Endothelial cell (in vitro differentiated cells): ENCODE results near the gene LMO2. TPM values are rescaled to one million over a fixed set of nuclear protein-coding genes. Genes with fewer than 3 reads are reported as not detected.
"Not testable (repeated sequence)": the region's sequence is repeated elsewhere in the genome, so short reads cannot be mapped to it uniquely, and the experiment has no call there.

Experiments used
- DNase-seq: peaks from one replicate; pipeline ENCODE4 v3.0.0; 2021; ENCODE audit warnings: low spot score
- H3K27ac Mint-ChIP-seq: one replicate; pipeline ENCODE4 v1.8.0; 2021; ENCODE audit warnings: mixed read lengths, inconsistent platforms; ENCODE audit not compliant: unreplicated experiment
- H3K27me3 Mint-ChIP-seq: one replicate; pipeline ENCODE4 v1.8.0; 2021; ENCODE audit warnings: mild to moderate bottlenecking, moderate library complexity, mixed read lengths, inconsistent platforms; ENCODE audit not compliant: unreplicated experiment
- H3K36me3 Mint-ChIP-seq: one replicate; pipeline ENCODE4 v1.8.0; 2021; ENCODE audit warnings: mild to moderate bottlenecking, low read depth, mixed read lengths, inconsistent platforms; ENCODE audit not compliant: unreplicated experiment
- H3K4me1 Mint-ChIP-seq: one replicate; pipeline ENCODE4 v1.8.0; 2021; ENCODE audit warnings: mild to moderate bottlenecking, mixed read lengths, inconsistent platforms; ENCODE audit not compliant: unreplicated experiment
- H3K4me3 Mint-ChIP-seq: one replicate; pipeline ENCODE4 v1.8.0; 2021; ENCODE audit warnings: mild to moderate bottlenecking, mixed read lengths, inconsistent platforms; ENCODE audit not compliant: unreplicated experiment
- H3K9me3 Mint-ChIP-seq: one replicate; pipeline ENCODE4 v1.8.0; 2021; ENCODE audit warnings: mixed read lengths, inconsistent platforms; ENCODE audit not compliant: unreplicated experiment
- total RNA-seq: library from RNA; stranded (reverse); fragmentation: NEBNext Ultra II Directional; extraction: Animal tissue kit (Norgen Biotek cat#: 25700); gene quantifications from one replicate; pipeline ENCODE4 v1.2.1, GENCODE V29; 2021; ENCODE audit not compliant: unreplicated experiment
- TF ChIP-seq, protein P1 (sequence below): fragments of 200-600 bp; sonication (generic); IDR thresholded peaks from one replicate; pipeline ENCODE4 v1.5.0; 2021; ENCODE audit warnings: antibody characterized with exemption; ENCODE audit not compliant: unreplicated experiment

LMO2 gene
- total RNA-seq, 1 donor from 2014 or later, result 223 TPM

DNA sequence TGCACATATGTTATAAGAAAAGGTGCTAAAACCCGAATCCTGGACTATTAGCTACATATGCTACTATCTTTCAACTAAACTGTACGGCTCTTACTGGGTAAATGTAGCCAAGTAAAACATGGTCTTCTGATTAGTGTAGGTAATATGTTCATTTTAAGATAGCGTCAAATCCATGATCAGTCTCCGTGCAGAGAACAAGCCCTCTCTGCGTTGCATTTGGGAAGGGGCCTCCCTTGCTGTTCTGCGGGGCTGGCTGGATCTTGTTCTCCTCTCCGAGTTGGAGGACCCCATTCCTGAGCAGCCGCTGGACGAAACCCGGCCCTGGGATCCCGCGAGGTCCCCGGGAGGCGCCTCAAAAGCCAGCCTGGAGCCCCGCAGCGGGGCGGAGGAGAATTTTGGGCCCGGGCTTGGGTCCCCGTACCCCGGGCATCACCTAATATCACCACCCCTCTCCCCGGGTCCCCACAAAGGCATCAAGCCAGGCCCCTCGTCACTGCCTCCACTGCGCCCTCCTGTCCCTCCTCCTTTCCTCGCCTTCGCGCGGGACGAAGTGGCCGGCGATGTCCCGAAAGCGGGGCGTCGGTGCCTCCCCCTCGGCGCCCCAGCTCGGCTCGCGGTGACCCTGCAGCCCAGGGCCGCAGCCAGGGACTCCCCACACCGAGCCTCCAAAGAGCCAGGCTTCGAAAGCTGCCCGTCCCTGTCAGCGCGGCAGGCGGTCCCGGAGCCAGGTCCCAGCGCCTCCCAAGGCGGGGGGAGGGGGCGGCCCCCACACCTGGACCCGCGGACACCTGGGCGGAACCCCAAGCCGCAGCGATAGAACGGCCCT lies 63.1 kb downstream of the LMO2 start:
- Mint-ChIP-seq H3K27me3 (peaks cover 3% of the 10 kb centered on the region), H3K27ac (no peak overlapping the region), H3K4me1 (peaks cover 2% of the 10 kb centered on the region), H3K4me3 (no peak overlapping the region), H3K36me3 (no peaks in the 10 kb centered on the region), H3K9me3 (no peaks in the 10 kb centered on the region)
- TF ChIP-seq, protein P1, sequence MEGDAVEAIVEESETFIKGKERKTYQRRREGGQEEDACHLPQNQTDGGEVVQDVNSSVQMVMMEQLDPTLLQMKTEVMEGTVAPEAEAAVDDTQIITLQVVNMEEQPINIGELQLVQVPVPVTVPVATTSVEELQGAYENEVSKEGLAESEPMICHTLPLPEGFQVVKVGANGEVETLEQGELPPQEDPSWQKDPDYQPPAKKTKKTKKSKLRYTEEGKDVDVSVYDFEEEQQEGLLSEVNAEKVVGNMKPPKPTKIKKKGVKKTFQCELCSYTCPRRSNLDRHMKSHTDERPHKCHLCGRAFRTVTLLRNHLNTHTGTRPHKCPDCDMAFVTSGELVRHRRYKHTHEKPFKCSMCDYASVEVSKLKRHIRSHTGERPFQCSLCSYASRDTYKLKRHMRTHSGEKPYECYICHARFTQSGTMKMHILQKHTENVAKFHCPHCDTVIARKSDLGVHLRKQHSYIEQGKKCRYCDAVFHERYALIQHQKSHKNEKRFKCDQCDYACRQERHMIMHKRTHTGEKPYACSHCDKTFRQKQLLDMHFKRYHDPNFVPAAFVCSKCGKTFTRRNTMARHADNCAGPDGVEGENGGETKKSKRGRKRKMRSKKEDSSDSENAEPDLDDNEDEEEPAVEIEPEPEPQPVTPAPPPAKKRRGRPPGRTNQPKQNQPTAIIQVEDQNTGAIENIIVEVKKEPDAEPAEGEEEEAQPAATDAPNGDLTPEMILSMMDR, result no peak
- DNase-seq, result peak; percentile 15

DNA sequence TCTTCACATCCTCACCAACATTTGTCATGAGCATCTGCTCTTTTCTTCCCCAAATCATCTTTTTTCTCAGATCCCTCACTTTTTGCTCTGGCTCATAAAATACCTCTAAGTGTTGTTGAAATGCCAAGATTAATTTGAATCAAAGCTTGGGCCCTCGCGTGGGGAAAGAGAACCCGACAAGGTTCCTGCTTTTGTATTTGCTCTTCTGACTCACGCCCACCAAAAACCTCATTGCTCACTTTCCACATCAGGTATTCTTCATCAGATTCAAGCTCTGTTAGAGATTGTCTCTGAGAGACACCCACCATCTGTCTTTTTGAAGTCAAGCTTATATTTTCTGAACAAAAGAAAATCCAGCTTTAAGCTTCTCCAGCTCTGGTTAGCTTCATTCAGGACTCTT lies 64.7 kb downstream of the LMO2 start:
- no peaks in the 10 kb centered on the region for H3K9me3 Mint-ChIP-seq
- peaks cover 2% of the 10 kb centered on the region for H3K4me1 Mint-ChIP-seq
- H3K4me3 Mint-ChIP-seq, result no peak overlapping the region
- H3K36me3 Mint-ChIP-seq, result no peaks in the 10 kb centered on the region
- no peak overlapping the region for H3K27ac Mint-ChIP-seq
- peaks cover 3% of the 10 kb centered on the region for H3K27me3 Mint-ChIP-seq
- TF ChIP-seq, protein P1, result no peak
- DNase-seq, result no peak

DNA sequence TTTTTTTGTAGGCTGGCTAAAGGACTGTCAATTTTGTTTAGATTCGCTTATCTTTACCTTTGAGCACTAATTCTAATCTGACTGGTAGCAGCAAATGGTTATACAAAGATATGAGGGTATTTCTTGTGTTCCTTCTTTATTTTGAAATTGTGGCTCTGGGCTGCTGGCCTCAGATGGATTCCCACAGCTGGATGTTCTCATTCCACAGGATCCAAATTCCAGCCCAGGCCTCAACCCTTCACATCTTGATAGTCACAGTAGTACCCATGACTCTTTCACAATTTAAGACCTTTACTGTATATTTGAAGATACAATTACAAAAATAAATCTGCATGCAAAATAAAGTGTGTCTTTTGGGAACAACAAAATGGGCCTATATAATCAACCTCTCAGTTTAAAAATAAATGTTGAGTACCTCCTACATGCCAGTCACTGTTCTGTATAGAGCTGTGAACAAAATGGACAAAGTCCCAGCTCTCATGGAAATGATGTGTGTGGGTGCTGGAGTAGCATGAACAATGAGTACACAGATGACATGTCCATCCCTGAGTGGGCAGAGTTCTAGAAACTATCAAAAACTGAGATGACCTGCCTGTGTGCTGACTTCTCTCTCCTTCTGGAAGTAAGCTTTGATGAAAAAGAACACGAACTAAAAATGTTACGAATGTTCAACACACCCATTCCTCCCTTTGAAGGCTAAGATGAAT lies 65.9 kb downstream of the LMO2 start:
- no peaks in the 10 kb centered on the region for H3K9me3 Mint-ChIP-seq
- no peak for DNase-seq
- H3K36me3 Mint-ChIP-seq, result no peaks in the 10 kb centered on the region
- TF ChIP-seq, protein P1, result no peak
- peaks cover 3% of the 10 kb centered on the region for H3K27me3 Mint-ChIP-seq
- no peak overlapping the region for H3K27ac Mint-ChIP-seq
- peaks cover 2% of the 10 kb centered on the region for H3K4me1 Mint-ChIP-seq
- no peak overlapping the region for H3K4me3 Mint-ChIP-seq

DNA sequence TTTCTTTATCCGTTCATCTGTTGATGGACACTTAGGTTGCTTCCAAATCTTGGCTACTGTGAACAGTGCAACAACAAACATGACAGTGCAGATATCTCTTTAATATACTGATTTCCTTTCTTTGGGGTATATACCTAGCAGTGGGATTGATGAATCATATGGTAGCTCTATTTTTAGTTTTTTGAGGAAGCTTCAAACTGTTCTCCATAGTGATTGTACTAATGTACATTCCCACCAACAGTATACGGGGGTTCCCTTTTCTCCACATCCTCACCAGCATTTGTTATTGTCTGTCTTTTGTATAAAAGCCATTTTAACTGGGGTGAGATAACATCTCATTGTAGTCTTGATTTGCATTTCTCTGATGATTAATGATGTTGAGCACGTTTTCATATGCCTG lies 68.9 kb downstream of the LMO2 start:
- H3K9me3 Mint-ChIP-seq, result not testable (repeated sequence)

DNA sequence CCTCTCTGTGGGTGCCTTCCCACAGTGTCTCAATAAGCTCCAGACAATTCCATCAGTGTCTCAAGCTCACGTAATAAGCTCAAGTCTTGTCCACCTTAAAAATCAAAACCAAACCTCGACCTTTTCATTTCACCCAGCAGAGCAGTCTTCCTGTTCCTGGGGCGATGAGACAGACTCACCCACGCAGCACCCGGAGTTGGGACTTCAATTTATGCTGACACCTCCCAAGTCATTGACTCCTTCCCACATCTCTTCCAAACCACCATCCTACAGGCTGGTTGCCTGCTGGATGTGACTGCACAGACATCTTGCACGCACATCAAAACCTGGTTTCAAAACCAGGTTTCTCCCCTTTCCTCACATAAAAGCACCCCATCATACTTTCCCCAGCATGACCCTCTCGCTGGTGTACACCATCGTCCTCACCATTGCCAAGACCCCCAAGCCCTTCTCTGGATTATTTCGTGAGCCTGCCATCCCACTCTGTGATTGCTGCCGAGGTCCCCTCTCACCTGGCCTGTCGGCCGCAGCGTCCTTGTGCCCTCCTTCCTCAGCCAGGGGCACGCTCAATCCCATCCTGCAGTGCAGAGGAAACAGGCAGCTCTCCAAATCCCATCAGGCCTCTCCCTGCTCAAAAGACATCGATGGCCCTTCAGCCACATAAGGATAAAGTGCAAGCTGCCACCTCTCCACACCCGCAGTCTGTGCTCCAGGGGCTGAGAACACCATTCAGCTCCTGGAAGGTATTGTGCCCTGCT lies 72.4 kb downstream of the LMO2 start:
- Mint-ChIP-seq H3K9me3 (no peaks in the 10 kb centered on the region), H3K4me1 (peaks cover 5% of the 10 kb centered on the region), H3K36me3 (no peaks in the 10 kb centered on the region), H3K27ac (no peak overlapping the region), H3K27me3 (peaks cover 5% of the 10 kb centered on the region), H3K4me3 (no peak overlapping the region)
- TF ChIP-seq, protein P1, result no peak
- no peak for DNase-seq

More for the DNA sequence above, 68.9 kb downstream of the LMO2 start:
- H3K36me3 Mint-ChIP-seq, H3K27me3 Mint-ChIP-seq, DNase-seq, H3K27ac Mint-ChIP-seq, H3K4me1 Mint-ChIP-seq, H3K4me3 Mint-ChIP-seq: not testable (repeated sequence)
